WTC11 (cell line): Measurements from ENCODE around the gene UNKL. TPM values are rescaled to one million over a fixed set of nuclear protein-coding genes. Genes with fewer than 3 reads are reported as not detected.

Source experiments
- ATAC-seq: fragments of 200-7000 bp; cut with Tn5 transposase; 2 replicates; pipeline ENCODE4 v1.10.0; 2021; ENCODE audit warnings: mild to moderate bottlenecking, moderate library complexity
- CTCF ChIA-PET: fragments of 300-600 bp; sonication (Branson Sonifier 250); formaldehyde crosslinking; loops from one replicate; lab custom pipeline; 2021; ENCODE audit warnings: antibody characterized with exemption; lab: Charles Lee
- POLR2A ChIA-PET: fragments of 350-600 bp; sonication (Branson Sonifier 250); formaldehyde crosslinking; loops from one replicate; lab custom pipeline; 2021; ENCODE audit warnings: antibody characterized with exemption; lab: Charles Lee
- DNase-seq: peaks from one replicate; pipeline ENCODE4 v3.0.0; 2021; ENCODE audit warnings: low spot score
- H3K27ac Mint-ChIP-seq: 2 replicates; pipeline ENCODE4 v1.8.0; 2021; ENCODE audit warnings: mixed read lengths
- H3K27me3 Mint-ChIP-seq: 2 replicates; pipeline ENCODE4 v1.8.0; 2021; ENCODE audit warnings: low read depth, mild to moderate bottlenecking, moderate library complexity, mixed read lengths
- H3K36me3 Mint-ChIP-seq: 2 replicates; pipeline ENCODE4 v1.8.0; 2021; ENCODE audit warnings: mixed read lengths
- H3K4me1 Mint-ChIP-seq: 2 replicates; pipeline ENCODE4 v1.8.0; 2022; ENCODE audit warnings: mixed read lengths
- H3K4me3 Mint-ChIP-seq: 2 replicates; pipeline ENCODE4 v1.8.0; 2021; ENCODE audit warnings: mild to moderate bottlenecking, moderate library complexity, mixed read lengths
- H3K9me3 Mint-ChIP-seq: 2 replicates; pipeline ENCODE4 v1.8.0; 2021; ENCODE audit warnings: mixed read lengths
- CREM ChIP-seq: sonication (generic); formaldehyde crosslinking; IDR thresholded peaks from 2 replicates; pipeline ENCODE4 v1.8.1; 2022; ENCODE audit warnings: mild to moderate bottlenecking, missing genetic modification reagents, moderate library complexity
- CTCF ChIP-seq: fragments of 200-600 bp; IDR thresholded peaks from 2 replicates; pipeline ENCODE4 v1.8.0; 2022; ENCODE audit warnings: antibody characterized with exemption
- E2F5 ChIP-seq: sonication (generic); formaldehyde crosslinking; IDR thresholded peaks from 2 replicates; pipeline ENCODE4 v1.8.1; 2022; ENCODE audit warnings: mild to moderate bottlenecking, moderate library complexity, missing genetic modification reagents
- ESRRA ChIP-seq: sonication (generic); formaldehyde crosslinking; IDR thresholded peaks from 2 replicates; pipeline ENCODE4 v1.8.1; 2022; ENCODE audit warnings: mild to moderate bottlenecking, missing genetic modification reagents, borderline replicate concordance
- IRF2 ChIP-seq: sonication (generic); formaldehyde crosslinking; IDR thresholded peaks from 2 replicates; pipeline ENCODE4 v1.8.0; 2022; ENCODE audit warnings: low read depth, missing genetic modification reagents, borderline replicate concordance
- NFE2L1 ChIP-seq: sonication (generic); formaldehyde crosslinking; IDR thresholded peaks from 2 replicates; pipeline ENCODE4 v1.8.1; 2023; ENCODE audit warnings: missing genetic modification reagents
- NR3C1 ChIP-seq: sonication (generic); formaldehyde crosslinking; conservative IDR thresholded peaks from 2 replicates; pipeline ENCODE4 v1.8.1; 2023; ENCODE audit warnings: low read depth, mild to moderate bottlenecking, missing genetic modification reagents
- SP1 ChIP-seq: sonication (generic); formaldehyde crosslinking; conservative IDR thresholded peaks from 2 replicates; pipeline ENCODE4 v1.8.1; 2022; ENCODE audit warnings: missing genetic modification reagents
- TCF7 ChIP-seq: sonication (generic); formaldehyde crosslinking; IDR thresholded peaks from 2 replicates; pipeline ENCODE4 v1.8.0; 2022; ENCODE audit warnings: mild to moderate bottlenecking, low read depth, missing genetic modification reagents, moderate library complexity
- ZNF138 ChIP-seq: sonication (generic); formaldehyde crosslinking; conservative IDR thresholded peaks from 2 replicates; pipeline ENCODE4 v1.8.1; 2022; ENCODE audit warnings: mild to moderate bottlenecking, moderate library complexity, missing genetic modification reagents
- ZNF232 ChIP-seq: sonication (generic); formaldehyde crosslinking; IDR thresholded peaks from 2 replicates; pipeline ENCODE4 v1.8.0; 2022; ENCODE audit warnings: mild to moderate bottlenecking, missing genetic modification reagents
- ZNF263 ChIP-seq: sonication (generic); formaldehyde crosslinking; IDR thresholded peaks from 2 replicates; pipeline ENCODE4 v1.8.1; 2022; ENCODE audit warnings: low read depth, mild to moderate bottlenecking, moderate library complexity, missing genetic modification reagents
- ZNF396 ChIP-seq: fragments of 250-450 bp; sonication (Bioruptor Pico); IDR thresholded peaks from 2 replicates; pipeline ENCODE4 v1.8.0; 2021; ENCODE audit warnings: mild to moderate bottlenecking, moderate library complexity, borderline replicate concordance
- ZNF423 ChIP-seq: fragments of 250-450 bp; sonication (Bioruptor Pico); IDR thresholded peaks from 2 replicates; pipeline ENCODE4 v2.1.2; 2022; ENCODE audit warnings: mild to moderate bottlenecking, moderate library complexity
- ZNF425 ChIP-seq: fragments of 250-450 bp; sonication (Bioruptor Pico); conservative IDR thresholded peaks from 2 replicates; pipeline ENCODE4 v1.9.0; 2021; ENCODE audit warnings: mild to moderate bottlenecking
- ZNF671 ChIP-seq: fragments of 250-450 bp; sonication (Bioruptor Pico); IDR thresholded peaks from 2 replicates; pipeline ENCODE4 v1.8.0; 2021; ENCODE audit warnings: mild to moderate bottlenecking
- total RNA-seq: library from RNA; stranded (reverse); gene quantifications from 3 replicates; pipeline ENCODE4 v1.2.3, GENCODE V29; 2021
- TF ChIP-seq, protein P1 (sequence below): sonication (generic); formaldehyde crosslinking; IDR thresholded peaks from 2 replicates; pipeline ENCODE4 v1.8.0; 2023; ENCODE audit warnings: missing genetic modification reagents
- TF ChIP-seq, protein P2 (sequence below): sonication (generic); formaldehyde crosslinking; IDR thresholded peaks from 2 replicates; pipeline ENCODE4 v1.8.1; 2023; ENCODE audit warnings: mild to moderate bottlenecking, missing genetic modification reagents, borderline replicate concordance
- TF ChIP-seq, protein P3 (sequence below): fragments of 250-450 bp; sonication (Bioruptor Pico); IDR thresholded peaks from 2 replicates; pipeline ENCODE4 v1.9.0; 2021; ENCODE audit warnings: mild to moderate bottlenecking, borderline replicate concordance

Gene UNKL
- total RNA-seq, 1 experiment from 2014 or later = 53.3 TPM

GRCh38 chr16:1372292-1372950 is 42.1 kb downstream of the UNKL start (continued):
- TF ChIP-seq CTCF = no peak
- no peak for TF ChIP-seq CREM (CRISPR knock-in tag)

DNA sequence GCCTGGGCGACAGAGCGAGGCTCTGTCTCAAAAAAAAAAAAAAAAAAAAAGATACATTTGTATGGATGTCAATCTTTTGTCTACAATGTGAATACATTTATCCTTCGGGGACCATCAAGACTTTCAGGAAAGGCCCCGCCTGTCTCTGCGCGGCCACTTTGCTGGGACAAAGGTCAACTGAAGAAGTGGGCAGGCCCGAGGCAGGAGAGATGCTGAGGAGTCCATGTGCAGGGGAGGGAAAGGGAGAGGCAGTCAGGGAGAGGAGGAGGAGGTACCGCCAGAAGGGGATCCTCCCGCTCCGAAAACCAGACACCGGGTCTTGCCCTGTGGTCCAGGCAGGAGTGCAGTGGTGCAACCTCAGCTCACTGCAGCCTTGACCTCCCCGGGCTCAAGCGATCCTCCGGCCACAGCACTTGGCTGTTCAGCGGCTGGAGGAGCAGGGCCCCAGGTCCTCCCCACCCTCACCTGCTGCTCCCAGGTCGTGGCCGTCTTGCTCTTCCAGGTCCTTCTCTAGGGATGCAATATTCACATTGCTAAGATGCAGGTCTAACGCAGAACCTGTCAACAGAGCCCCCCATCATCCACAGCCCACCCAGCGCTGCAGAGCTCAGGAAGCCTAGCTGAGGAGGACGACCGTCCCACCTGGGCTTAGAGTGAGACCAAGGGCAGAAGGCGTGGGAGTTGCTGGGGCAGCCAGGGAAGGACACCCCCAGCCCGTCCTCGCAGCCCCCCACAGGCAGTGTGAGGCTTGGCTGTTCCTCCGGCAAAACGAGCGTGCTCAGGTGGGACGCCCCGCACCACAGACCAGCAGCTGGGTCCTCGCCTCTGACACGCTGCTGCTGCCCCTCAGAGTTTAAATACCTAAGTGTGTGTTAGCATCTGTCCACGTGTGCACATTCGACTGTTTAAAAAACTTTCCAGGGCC is 43.2 kb downstream of the UNKL start:
- no peaks in the 10 kb centered on the region for H3K27me3 Mint-ChIP-seq
- peaks cover 2% of the 10 kb centered on the region; the same call in 1 of the 2 replicates for H3K36me3 Mint-ChIP-seq
- H3K27ac Mint-ChIP-seq = no peak overlapping the region
- no peak for DNase-seq
- no peaks in the 10 kb centered on the region for H3K9me3 Mint-ChIP-seq
- no peak overlapping the region for H3K4me3 Mint-ChIP-seq
- H3K4me1 Mint-ChIP-seq = no peaks in the 10 kb centered on the region
- no peak for ATAC-seq
- ChIA-PET POLR2A (interaction anchor here (0.7 kb wide), 1 partner anchor 63 kb away, joined by 4 read pairs; no protein-coding TSS in a partner anchor), CTCF (interaction anchor here (0.7 to 1.0 kb wide), 2 partner anchors 9 to 21 kb away, joined by 5 to 7 read pairs; no protein-coding TSS in a partner anchor)
- TF ChIP-seq ZNF425 (CRISPR knock-in tag) (no peak), ZNF423 (no peak), SP1 (CRISPR knock-in tag) (no peak), ZNF138 (no peak), ESRRA (CRISPR knock-in tag) (no peak), ZNF232 (CRISPR knock-in tag) (no peak), NR3C1 (CRISPR knock-in tag) (no peak), TCF7 (CRISPR knock-in tag) (no peak), NFE2L1 (CRISPR knock-in tag) (no peak), ZNF263 (no peak), ZNF396 (CRISPR knock-in tag) (no peak), E2F5 (no peak), ZNF671 (no peak), IRF2 (CRISPR knock-in tag) (no peak)
- TF ChIP-seq, protein P1, sequence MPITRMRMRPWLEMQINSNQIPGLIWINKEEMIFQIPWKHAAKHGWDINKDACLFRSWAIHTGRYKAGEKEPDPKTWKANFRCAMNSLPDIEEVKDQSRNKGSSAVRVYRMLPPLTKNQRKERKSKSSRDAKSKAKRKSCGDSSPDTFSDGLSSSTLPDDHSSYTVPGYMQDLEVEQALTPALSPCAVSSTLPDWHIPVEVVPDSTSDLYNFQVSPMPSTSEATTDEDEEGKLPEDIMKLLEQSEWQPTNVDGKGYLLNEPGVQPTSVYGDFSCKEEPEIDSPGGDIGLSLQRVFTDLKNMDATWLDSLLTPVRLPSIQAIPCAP = no peak
- TF ChIP-seq, protein P2, sequence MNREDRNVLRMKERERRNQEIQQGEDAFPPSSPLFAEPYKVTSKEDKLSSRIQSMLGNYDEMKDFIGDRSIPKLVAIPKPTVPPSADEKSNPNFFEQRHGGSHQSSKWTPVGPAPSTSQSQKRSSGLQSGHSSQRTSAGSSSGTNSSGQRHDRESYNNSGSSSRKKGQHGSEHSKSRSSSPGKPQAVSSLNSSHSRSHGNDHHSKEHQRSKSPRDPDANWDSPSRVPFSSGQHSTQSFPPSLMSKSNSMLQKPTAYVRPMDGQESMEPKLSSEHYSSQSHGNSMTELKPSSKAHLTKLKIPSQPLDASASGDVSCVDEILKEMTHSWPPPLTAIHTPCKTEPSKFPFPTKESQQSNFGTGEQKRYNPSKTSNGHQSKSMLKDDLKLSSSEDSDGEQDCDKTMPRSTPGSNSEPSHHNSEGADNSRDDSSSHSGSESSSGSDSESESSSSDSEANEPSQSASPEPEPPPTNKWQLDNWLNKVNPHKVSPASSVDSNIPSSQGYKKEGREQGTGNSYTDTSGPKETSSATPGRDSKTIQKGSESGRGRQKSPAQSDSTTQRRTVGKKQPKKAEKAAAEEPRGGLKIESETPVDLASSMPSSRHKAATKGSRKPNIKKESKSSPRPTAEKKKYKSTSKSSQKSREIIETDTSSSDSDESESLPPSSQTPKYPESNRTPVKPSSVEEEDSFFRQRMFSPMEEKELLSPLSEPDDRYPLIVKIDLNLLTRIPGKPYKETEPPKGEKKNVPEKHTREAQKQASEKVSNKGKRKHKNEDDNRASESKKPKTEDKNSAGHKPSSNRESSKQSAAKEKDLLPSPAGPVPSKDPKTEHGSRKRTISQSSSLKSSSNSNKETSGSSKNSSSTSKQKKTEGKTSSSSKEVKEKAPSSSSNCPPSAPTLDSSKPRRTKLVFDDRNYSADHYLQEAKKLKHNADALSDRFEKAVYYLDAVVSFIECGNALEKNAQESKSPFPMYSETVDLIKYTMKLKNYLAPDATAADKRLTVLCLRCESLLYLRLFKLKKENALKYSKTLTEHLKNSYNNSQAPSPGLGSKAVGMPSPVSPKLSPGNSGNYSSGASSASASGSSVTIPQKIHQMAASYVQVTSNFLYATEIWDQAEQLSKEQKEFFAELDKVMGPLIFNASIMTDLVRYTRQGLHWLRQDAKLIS (CRISPR knock-in tag) = no peak
- TF ChIP-seq, protein P3, sequence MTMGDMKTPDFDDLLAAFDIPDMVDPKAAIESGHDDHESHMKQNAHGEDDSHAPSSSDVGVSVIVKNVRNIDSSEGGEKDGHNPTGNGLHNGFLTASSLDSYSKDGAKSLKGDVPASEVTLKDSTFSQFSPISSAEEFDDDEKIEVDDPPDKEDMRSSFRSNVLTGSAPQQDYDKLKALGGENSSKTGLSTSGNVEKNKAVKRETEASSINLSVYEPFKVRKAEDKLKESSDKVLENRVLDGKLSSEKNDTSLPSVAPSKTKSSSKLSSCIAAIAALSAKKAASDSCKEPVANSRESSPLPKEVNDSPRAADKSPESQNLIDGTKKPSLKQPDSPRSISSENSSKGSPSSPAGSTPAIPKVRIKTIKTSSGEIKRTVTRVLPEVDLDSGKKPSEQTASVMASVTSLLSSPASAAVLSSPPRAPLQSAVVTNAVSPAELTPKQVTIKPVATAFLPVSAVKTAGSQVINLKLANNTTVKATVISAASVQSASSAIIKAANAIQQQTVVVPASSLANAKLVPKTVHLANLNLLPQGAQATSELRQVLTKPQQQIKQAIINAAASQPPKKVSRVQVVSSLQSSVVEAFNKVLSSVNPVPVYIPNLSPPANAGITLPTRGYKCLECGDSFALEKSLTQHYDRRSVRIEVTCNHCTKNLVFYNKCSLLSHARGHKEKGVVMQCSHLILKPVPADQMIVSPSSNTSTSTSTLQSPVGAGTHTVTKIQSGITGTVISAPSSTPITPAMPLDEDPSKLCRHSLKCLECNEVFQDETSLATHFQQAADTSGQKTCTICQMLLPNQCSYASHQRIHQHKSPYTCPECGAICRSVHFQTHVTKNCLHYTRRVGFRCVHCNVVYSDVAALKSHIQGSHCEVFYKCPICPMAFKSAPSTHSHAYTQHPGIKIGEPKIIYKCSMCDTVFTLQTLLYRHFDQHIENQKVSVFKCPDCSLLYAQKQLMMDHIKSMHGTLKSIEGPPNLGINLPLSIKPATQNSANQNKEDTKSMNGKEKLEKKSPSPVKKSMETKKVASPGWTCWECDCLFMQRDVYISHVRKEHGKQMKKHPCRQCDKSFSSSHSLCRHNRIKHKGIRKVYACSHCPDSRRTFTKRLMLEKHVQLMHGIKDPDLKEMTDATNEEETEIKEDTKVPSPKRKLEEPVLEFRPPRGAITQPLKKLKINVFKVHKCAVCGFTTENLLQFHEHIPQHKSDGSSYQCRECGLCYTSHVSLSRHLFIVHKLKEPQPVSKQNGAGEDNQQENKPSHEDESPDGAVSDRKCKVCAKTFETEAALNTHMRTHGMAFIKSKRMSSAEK (CRISPR knock-in tag) = no peak
